PFSK-1 (cell line): ENCODE results near the gene ATP7A.

Experiments
- FOXP2 ChIP-seq: optimal IDR thresholded peaks from 2 replicates; pipeline ENCODE3; 2011; ENCODE audit warnings: borderline replicate concordance, control low read depth, inconsistent platforms; ENCODE audit not compliant: insufficient read depth; ENCODE audit errors: extremely low read length, extremely low read depth
- POLR2AphosphoS5 ChIP-seq: IDR thresholded peaks from 2 replicates; pipeline ENCODE4 v1.6.1; 2012; ENCODE audit warnings: low read depth, mild to moderate bottlenecking, control low read depth, low read length, moderate library complexity
- REST ChIP-seq, 2 experiments: IDR thresholded peaks; 2 replicates each; pipeline versions ENCODE4 v1.6.1 to v1.8.0; 2011 to 2012; ENCODE audit warnings: low read depth in 2 of 2, low read length in 2 of 2, control low read depth in 1 of 2, inconsistent platforms in 1 of 2, mild to moderate bottlenecking in 1 of 2, moderate library complexity in 1 of 2; ENCODE audit not compliant: insufficient read depth in 1 of 2
- SIN3A ChIP-seq: IDR thresholded peaks from 2 replicates; pipeline ENCODE4 v1.6.1; 2012; ENCODE audit warnings: mild to moderate bottlenecking, low read length, moderate library complexity, borderline replicate concordance; ENCODE audit not compliant: insufficient read depth
- TAF1 ChIP-seq: IDR thresholded peaks from 2 replicates; pipeline ENCODE4 v1.6.1; 2012; ENCODE audit warnings: low read length, control low read depth, borderline replicate concordance; ENCODE audit not compliant: insufficient read depth

ATP7A gene

DNA sequence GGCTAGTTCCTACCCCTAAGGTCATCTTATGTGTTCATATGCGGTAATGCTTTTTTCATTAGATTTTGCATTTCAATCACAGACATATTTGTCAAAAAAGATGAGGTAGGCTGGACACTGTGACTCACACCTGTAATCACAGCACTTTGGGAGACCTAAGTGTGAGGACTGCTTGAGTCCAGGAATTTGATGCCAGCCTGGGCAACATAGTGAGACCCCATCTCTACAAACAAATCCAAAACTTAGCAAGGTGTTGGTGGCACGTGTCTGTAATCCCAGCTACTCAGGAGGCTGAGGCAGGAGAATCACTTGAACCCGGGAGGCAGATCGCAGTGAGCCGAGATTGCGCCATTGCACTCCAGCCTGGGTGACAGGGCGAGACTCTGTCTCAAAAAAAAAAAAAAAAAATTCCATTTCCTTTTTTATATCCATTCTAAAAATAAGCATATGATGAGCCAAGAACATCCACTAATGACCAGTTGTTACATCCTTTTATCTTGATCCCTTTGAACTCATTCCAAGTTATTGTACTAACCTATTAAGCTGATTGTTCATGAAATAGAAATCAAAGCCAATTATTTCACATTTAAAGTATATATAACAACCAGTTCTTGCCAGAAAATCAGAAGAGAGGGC is 35.5 kb downstream of the ATP7A start:
- no peak for TF ChIP-seq SIN3A
- no peak for TF ChIP-seq POLR2AphosphoS5
- no peak for TF ChIP-seq TAF1
- no peak for TF ChIP-seq REST (IDR thresholded peaks at IDR 0.05; ENCODE audit: insufficient read depth in 1 of 2, low read depth in 2 of 2, low read length in 2 of 2)
- no peak for TF ChIP-seq FOXP2

DNA sequence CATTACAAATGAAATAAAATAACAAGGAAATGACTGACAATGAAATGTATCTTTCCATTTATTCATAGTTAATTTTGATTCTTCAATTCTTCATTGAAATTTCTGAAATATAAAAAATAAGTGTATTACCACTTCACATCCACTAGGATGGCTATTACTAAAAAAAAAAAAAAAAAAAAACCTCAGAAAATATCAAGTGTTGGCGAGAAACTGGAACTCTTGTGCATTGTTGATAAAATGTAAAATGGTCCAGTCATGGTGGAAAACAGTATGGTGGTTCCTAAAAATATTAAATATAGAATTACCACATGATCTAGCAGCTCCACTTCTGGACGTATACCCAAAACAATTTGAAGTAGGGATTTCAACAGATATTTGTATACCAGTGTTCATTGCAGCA is 36.1 kb downstream of the ATP7A start:
- TF ChIP-seq FOXP2 = no peak
- no peak for TF ChIP-seq TAF1

DNA sequence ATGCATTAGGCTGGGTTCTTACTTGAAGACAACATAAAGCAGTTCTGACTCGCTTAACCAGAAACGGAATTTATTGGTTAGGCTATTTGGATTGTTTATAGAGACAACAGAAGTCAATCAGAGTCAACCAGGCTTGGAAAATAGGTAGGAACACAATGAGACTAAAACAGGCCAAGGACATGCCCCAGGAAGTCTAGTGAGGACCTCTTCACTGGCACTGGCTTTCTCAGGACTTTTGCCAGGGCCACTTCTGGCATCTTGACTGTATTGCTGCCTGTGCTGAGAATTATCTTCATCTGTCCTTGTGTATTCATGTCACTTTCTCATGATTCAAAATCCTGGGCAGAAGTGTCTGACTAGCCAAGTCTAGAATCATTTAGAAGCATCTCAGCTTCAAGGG is 39.3 kb downstream of the ATP7A start:
- TF ChIP-seq REST (IDR thresholded peaks at IDR 0.05; ENCODE audit: insufficient read depth in 1 of 2, low read depth in 2 of 2, low read length in 2 of 2) (no peak), FOXP2 (no peak), POLR2AphosphoS5 (no peak), TAF1 (no peak), SIN3A (no peak)

DNA sequence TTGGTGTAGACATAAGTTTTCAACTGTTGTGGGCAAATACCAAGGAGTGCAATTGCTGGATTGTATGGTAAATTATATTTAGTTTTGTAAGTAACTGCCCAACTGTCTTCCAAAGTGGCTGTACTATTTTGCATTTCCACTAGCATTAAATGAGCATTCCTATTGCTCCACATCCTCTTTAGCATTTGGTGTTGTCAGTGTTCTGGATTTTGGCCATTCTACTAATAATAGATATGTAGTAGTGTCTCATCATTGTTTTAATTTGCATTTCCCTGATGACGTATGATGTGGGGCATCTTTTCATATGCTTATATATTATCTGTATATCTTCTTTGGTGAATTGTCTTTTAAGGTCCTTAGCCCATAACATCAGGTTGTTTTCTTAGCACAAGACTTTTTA is 41.7 kb downstream of the ATP7A start:
- TF ChIP-seq REST (IDR thresholded peaks at IDR 0.05; ENCODE audit: insufficient read depth in 1 of 2, low read depth in 2 of 2, low read length in 2 of 2) (no peak), FOXP2 (no peak), TAF1 (no peak), SIN3A (no peak)

DNA sequence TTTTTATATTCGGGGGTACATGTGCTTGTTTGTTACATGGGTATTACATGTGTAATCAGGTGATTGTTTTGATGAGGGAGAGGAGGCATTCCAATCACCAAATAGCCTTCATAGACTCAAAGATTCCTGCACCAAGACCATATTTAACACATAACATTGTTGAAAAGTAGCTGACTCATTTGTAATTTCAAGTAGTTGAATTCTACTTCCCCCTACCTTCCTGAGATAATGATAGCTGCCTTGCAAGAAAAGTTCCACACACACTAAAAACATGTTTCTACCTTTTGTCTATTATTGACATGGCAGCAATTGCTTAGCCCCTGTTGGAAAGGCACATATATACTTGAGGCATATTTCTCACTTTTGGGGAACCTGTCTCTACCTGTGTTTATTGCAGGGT is 42.8 kb downstream of the ATP7A start:
- TF ChIP-seq REST (IDR thresholded peaks at IDR 0.05; ENCODE audit: insufficient read depth in 1 of 2, low read depth in 2 of 2, low read length in 2 of 2) (no peak), FOXP2 (no peak), SIN3A (no peak), POLR2AphosphoS5 (no peak), TAF1 (no peak)
